ENCODE data around the gene GLB1L2.

The GLB1L2 gene

GRCh38 chr11:134377876-134378275 lies 46.1 kb downstream of the GLB1L2 start:
- TF ChIP-seq EZH2phosphoT487 (IDR thresholded peaks at IDR 0.05; ENCODE audit: borderline replicate concordance), result no peak
- no peak for TF ChIP-seq CTCF (conservative IDR thresholded peaks at IDR 0.05; ENCODE audit: low read length)
- no peaks in the 10 kb centered on the region for H3K79me2 ChIP-seq (ENCODE audit: insufficient read depth, low read length)
- peaks cover 8% of the 10 kb centered on the region; the same call in 1 of the 2 replicates for H3K9me3 ChIP-seq (ENCODE audit: insufficient read depth, low read depth, low read length)
- no peaks in the 10 kb centered on the region for H3K9me2 ChIP-seq (replicated peaks; ENCODE audit: low read depth, low read length)
- H2AFZ ChIP-seq (ENCODE audit: low read length), result no peak overlapping the region
- no peaks in the 10 kb centered on the region for H4K20me1 ChIP-seq (ENCODE audit: insufficient read depth, low read length, poor library complexity, severe bottlenecking)
- H3K27me3 ChIP-seq (ENCODE audit: insufficient read depth, low read length, poor library complexity, severe bottlenecking), result no peaks in the 10 kb centered on the region
- H3K4me2 ChIP-seq (ENCODE audit: low read depth, low read length, poor library complexity, severe bottlenecking), result no peak overlapping the region
- no peaks in the 10 kb centered on the region for H3F3A ChIP-seq (ENCODE audit: low read depth)
- H3K36me3 ChIP-seq (ENCODE audit: insufficient read depth, low read length), result no peaks in the 10 kb centered on the region
- H3K4me1 ChIP-seq (ENCODE audit: insufficient read depth, low read length, poor library complexity, severe bottlenecking), result no peaks in the 10 kb centered on the region
- H3K4me3 ChIP-seq (ENCODE audit: low read length, poor library complexity, severe bottlenecking), result no peak overlapping the region
- H3K9ac ChIP-seq (ENCODE audit: low read depth, low read length, poor library complexity, severe bottlenecking), result no peak overlapping the region

- TF ChIP-seq EZH2phosphoT487 (IDR thresholded peaks at IDR 0.05; ENCODE audit: borderline replicate concordance), result no peak
- TF ChIP-seq CTCF (conservative IDR thresholded peaks at IDR 0.05; ENCODE audit: low read length), result no peak
- Histone ChIP-seq H2AFZ (ENCODE audit: low read length) (no peak overlapping the region), H3K9ac (ENCODE audit: low read depth, low read length, poor library complexity, severe bottlenecking) (no peak overlapping the region), H3K4me3 (ENCODE audit: low read length, poor library complexity, severe bottlenecking) (no peak overlapping the region), H3K36me3 (ENCODE audit: insufficient read depth, low read length) (no peaks in the 10 kb centered on the region), H3K4me2 (ENCODE audit: low read depth, low read length, poor library complexity, severe bottlenecking) (no peak overlapping the region), H3K79me2 (ENCODE audit: insufficient read depth, low read length) (no peaks in the 10 kb centered on the region), H3K9me2 (replicated peaks; ENCODE audit: low read depth, low read length) (no peaks in the 10 kb centered on the region), H3K9me3 (ENCODE audit: insufficient read depth, low read depth, low read length) (peaks cover 8% of the 10 kb centered on the region; the same call in 1 of the 2 replicates), H4K20me1 (ENCODE audit: insufficient read depth, low read length, poor library complexity, severe bottlenecking) (no peaks in the 10 kb centered on the region), H3F3A (ENCODE audit: low read depth) (no peaks in the 10 kb centered on the region), H3K27me3 (ENCODE audit: insufficient read depth, low read length, poor library complexity, severe bottlenecking) (no peaks in the 10 kb centered on the region), H3K4me1 (ENCODE audit: insufficient read depth, low read length, poor library complexity, severe bottlenecking) (no peaks in the 10 kb centered on the region)
Measured at GRCh38 chr11:134379241-134379640, 47.5 kb downstream of the GLB1L2 start.

DNA sequence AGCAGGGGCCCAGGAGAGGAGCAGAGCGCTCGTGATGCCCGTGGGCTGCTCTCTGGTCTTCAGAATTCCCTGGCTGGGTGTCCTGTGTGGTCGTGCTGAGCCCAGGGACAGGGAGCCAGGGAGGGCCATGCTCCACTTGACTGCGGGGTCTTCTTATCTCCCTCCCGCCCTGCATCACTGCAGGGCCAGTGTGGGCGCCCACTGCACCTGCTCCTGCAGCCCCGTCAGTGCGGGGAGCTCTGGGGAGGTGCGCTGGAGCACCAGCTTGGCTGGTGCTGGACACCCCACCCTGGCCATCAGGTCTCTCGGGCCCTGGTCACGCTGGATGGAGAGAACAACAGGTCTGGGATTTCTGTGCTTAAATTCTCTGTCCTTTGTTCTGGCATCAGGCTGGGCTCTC lies 48.4 kb downstream of the GLB1L2 start:
- Histone ChIP-seq H3K4me1 (ENCODE audit: insufficient read depth, low read length, poor library complexity, severe bottlenecking) (no peaks in the 10 kb centered on the region), H3K4me3 (ENCODE audit: low read length, poor library complexity, severe bottlenecking) (no peak overlapping the region), H3K79me2 (ENCODE audit: insufficient read depth, low read length) (no peaks in the 10 kb centered on the region), H3F3A (ENCODE audit: low read depth) (no peaks in the 10 kb centered on the region), H3K27me3 (ENCODE audit: insufficient read depth, low read length, poor library complexity, severe bottlenecking) (no peaks in the 10 kb centered on the region), H3K36me3 (ENCODE audit: insufficient read depth, low read length) (no peaks in the 10 kb centered on the region), H3K9me2 (replicated peaks; ENCODE audit: low read depth, low read length) (no peaks in the 10 kb centered on the region), H4K20me1 (ENCODE audit: insufficient read depth, low read length, poor library complexity, severe bottlenecking) (no peaks in the 10 kb centered on the region), H3K9ac (ENCODE audit: low read depth, low read length, poor library complexity, severe bottlenecking) (no peak overlapping the region), H3K4me2 (ENCODE audit: low read depth, low read length, poor library complexity, severe bottlenecking) (no peak overlapping the region), H3K9me3 (ENCODE audit: insufficient read depth, low read depth, low read length) (peaks cover 3% of the 10 kb centered on the region; the same call in 1 of the 2 replicates), H2AFZ (ENCODE audit: low read length) (no peak overlapping the region)
- TF ChIP-seq EZH2phosphoT487 (IDR thresholded peaks at IDR 0.05; ENCODE audit: borderline replicate concordance) (no peak), CTCF (conservative IDR thresholded peaks at IDR 0.05; ENCODE audit: low read length) (no peak)
